HepG2 (cell line): Measurements from ENCODE around the gene FOXR1. TPM values are rescaled to one million over a fixed set of nuclear protein-coding genes. Genes with fewer than 3 reads are reported as not detected.

Source experiments
- CHD2 ChIP-seq: IDR thresholded peaks from 2 replicates; pipeline ENCODE4 v1.6.1; 2011; ENCODE audit warnings: low read depth, low read length, improper control_type of control experiment
- CTCF ChIP-seq: sonication (generic); formaldehyde crosslinking; IDR thresholded peaks from 2 replicates; pipeline ENCODE4 v1.5.0; 2020; ENCODE audit warnings: mild to moderate bottlenecking, missing genetic modification reagents, moderate library complexity
- GTF3A ChIP-seq: sonication (generic); formaldehyde crosslinking; conservative IDR thresholded peaks from 2 replicates; pipeline ENCODE4 v1.4.0; 2020; ENCODE audit warnings: mild to moderate bottlenecking, missing genetic modification reagents
- MLX ChIP-seq: IDR thresholded peaks from 2 replicates; pipeline ENCODE4 v1.6.1; 2016
- MTA3 ChIP-seq: sonication (generic); formaldehyde crosslinking; IDR thresholded peaks from 2 replicates; pipeline ENCODE4 v1.4.0; 2020; ENCODE audit warnings: missing genetic modification reagents
- NPAS2 ChIP-seq: sonication (generic); formaldehyde crosslinking; IDR thresholded peaks from 2 replicates; pipeline ENCODE4 v1.8.0; 2022; ENCODE audit warnings: mild to moderate bottlenecking, missing genetic modification reagents, borderline replicate concordance
- SNRNP70 ChIP-seq: fragments of 200-400 bp; formaldehyde crosslinking; IDR thresholded peaks from 2 replicates; pipeline ENCODE4 v1.6.1; 2017; ENCODE audit warnings: mild to moderate bottlenecking, low read depth, low read length, moderate library complexity
- U2AF2 ChIP-seq: fragments of 200-400 bp; formaldehyde crosslinking; IDR thresholded peaks from 2 replicates; pipeline ENCODE4 v1.6.1; 2017; ENCODE audit warnings: low read depth, mild to moderate bottlenecking, low read length
- YY1 ChIP-seq: IDR thresholded peaks from 2 replicates; pipeline ENCODE4 v1.6.1; 2011; ENCODE audit warnings: low read length, low read depth, moderate library complexity, mild to moderate bottlenecking; ENCODE audit not compliant: insufficient read depth, insufficient replicate concordance
- ZMAT3 ChIP-seq: sonication (generic); formaldehyde crosslinking; conservative IDR thresholded peaks from 2 replicates; pipeline ENCODE4 v1.7.0; 2021; ENCODE audit warnings: missing genetic modification reagents
- ZNF24 ChIP-seq: fragments of 450-650 bp; IDR thresholded peaks from 2 replicates; pipeline ENCODE4 v1.6.1; 2017; ENCODE audit warnings: antibody characterized with exemption, mild to moderate bottlenecking
- ZNF354B ChIP-seq: sonication (generic); formaldehyde crosslinking; IDR thresholded peaks from 2 replicates; pipeline ENCODE4 v1.8.0; 2022; ENCODE audit warnings: mild to moderate bottlenecking, missing genetic modification reagents
- ZNF432 ChIP-seq: sonication (generic); formaldehyde crosslinking; IDR thresholded peaks from 2 replicates; pipeline ENCODE4 v1.5.0; 2020; ENCODE audit warnings: missing genetic modification reagents, mild to moderate bottlenecking, borderline replicate concordance
- ZNF549 ChIP-seq: sonication (generic); formaldehyde crosslinking; IDR thresholded peaks from 2 replicates; pipeline ENCODE4 v1.5.0; 2020; ENCODE audit warnings: missing genetic modification reagents
- ZNF562 ChIP-seq: sonication (generic); formaldehyde crosslinking; IDR thresholded peaks from 2 replicates; pipeline ENCODE4 v1.8.0; 2022; ENCODE audit warnings: missing genetic modification reagents, borderline replicate concordance
- ZNF7 ChIP-seq: IDR thresholded peaks from 2 replicates; pipeline ENCODE4 v1.6.1; 2016; ENCODE audit warnings: missing biosample characterization, missing genetic modification reagents
- ZNF720 ChIP-seq: sonication (generic); formaldehyde crosslinking; IDR thresholded peaks from 2 replicates; pipeline ENCODE4 v1.4.0; 2020; ENCODE audit warnings: missing genetic modification reagents
- ZNF746 ChIP-seq: sonication (generic); formaldehyde crosslinking; IDR thresholded peaks from 2 replicates; pipeline ENCODE4 v1.8.0; 2022; ENCODE audit warnings: mild to moderate bottlenecking, missing genetic modification reagents
- ZNF749 ChIP-seq: sonication (generic); formaldehyde crosslinking; IDR thresholded peaks from 2 replicates; pipeline ENCODE4 v1.8.0; 2022; ENCODE audit warnings: mild to moderate bottlenecking, missing genetic modification reagents, moderate library complexity, borderline replicate concordance
- ZNF83 ChIP-seq: sonication (generic); formaldehyde crosslinking; IDR thresholded peaks from 2 replicates; pipeline ENCODE4 v1.4.0; 2020; ENCODE audit warnings: missing genetic modification reagents, mild to moderate bottlenecking, borderline replicate concordance
- ZSCAN31 ChIP-seq: sonication (generic); formaldehyde crosslinking; IDR thresholded peaks from 2 replicates; pipeline ENCODE4 v1.5.0; 2020; ENCODE audit warnings: low read depth, mild to moderate bottlenecking, missing genetic modification reagents
- polyA plus RNA-seq, 8 experiments: library from polyadenylated mRNA; depleted of rRNA in 3 of 8; stranded (reverse) in 7 of 8; unstranded in 1 of 8; fragments of >200 nt; fragmentation: Illumina TruSeq in 4 of 8; extraction: Trizol in 4 of 8; gene quantifications; 2 replicates each; pipeline versions ENCODE4 v1.2.1 to v1.2.3, GENCODE V29; 2011 to 2016; ENCODE audit warnings: low read depth in 4 of 8, missing spikeins in 1 of 8, mixed read lengths in 1 of 8; ENCODE audit not compliant: insufficient read depth in 1 of 8
- total RNA-seq, 5 experiments: library from RNA; depleted of rRNA; stranded (reverse); fragments of >200 nt; fragmentation: Illumina TruSeq; extraction: Trizol; gene quantifications; 2 replicates each; pipeline ENCODE4 v1.2.3, GENCODE V29; 2016; ENCODE audit warnings: low read depth in 1 of 5
- TF ChIP-seq, protein P1 (sequence below), 2 experiments: IDR thresholded peaks; 2 replicates each; pipeline ENCODE4 v1.6.1; 2011 to 2012; ENCODE audit warnings: low read length in 2 of 2, borderline replicate concordance in 1 of 2, low read depth in 1 of 2, mild to moderate bottlenecking in 1 of 2, moderate library complexity in 1 of 2
- TF ChIP-seq, protein P2 (sequence below): IDR thresholded peaks from 2 replicates; pipeline ENCODE4 v1.6.1; 2012; ENCODE audit warnings: low read depth, low read length, improper control_type of control experiment

FOXR1 gene
- total and polyA plus RNA-seq, 2 of the 13 experiments (the other 11 are each of a cell fraction or from before 2014, with no cell fraction given) = not detected

DNA sequence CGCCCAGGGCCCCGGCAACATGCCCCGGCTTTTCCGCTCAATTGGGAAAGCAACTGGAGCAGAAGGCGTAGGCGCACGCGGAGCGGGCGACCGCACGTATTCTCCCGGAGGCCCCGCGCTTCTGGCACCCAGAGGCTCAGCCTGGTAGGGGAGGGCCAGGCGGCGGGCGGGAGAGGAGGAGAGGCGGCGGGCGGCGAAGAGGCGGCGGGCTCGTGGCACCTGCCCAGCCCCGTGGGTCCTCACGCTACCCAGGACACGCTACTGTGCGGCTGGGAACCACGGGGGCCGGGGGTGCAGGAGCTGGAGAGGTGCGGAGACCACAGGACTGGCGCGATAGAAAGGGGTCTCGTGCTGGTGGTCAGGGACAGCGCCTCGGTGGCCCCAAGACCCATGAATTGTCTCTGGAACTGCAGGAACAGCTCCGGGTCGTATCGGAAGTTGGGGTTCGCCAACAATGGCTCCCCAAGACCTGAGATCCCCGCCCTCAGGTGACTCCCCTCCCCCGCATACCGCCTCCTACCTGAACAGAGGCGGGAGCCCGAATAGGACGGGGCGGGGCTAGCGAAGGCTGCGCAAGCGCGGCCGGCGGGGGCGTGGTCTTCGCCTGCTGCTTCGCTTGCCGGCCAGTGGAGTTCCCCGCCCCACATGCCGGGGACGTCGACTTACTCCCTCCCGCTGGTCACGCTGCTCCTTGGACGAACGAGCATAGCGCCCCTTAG, 58.9 kb downstream of the FOXR1 start, which contains the start of gene SLC37A4 (continued):
- TF ChIP-seq ZNF24 = no peak
- TF ChIP-seq, protein P1, sequence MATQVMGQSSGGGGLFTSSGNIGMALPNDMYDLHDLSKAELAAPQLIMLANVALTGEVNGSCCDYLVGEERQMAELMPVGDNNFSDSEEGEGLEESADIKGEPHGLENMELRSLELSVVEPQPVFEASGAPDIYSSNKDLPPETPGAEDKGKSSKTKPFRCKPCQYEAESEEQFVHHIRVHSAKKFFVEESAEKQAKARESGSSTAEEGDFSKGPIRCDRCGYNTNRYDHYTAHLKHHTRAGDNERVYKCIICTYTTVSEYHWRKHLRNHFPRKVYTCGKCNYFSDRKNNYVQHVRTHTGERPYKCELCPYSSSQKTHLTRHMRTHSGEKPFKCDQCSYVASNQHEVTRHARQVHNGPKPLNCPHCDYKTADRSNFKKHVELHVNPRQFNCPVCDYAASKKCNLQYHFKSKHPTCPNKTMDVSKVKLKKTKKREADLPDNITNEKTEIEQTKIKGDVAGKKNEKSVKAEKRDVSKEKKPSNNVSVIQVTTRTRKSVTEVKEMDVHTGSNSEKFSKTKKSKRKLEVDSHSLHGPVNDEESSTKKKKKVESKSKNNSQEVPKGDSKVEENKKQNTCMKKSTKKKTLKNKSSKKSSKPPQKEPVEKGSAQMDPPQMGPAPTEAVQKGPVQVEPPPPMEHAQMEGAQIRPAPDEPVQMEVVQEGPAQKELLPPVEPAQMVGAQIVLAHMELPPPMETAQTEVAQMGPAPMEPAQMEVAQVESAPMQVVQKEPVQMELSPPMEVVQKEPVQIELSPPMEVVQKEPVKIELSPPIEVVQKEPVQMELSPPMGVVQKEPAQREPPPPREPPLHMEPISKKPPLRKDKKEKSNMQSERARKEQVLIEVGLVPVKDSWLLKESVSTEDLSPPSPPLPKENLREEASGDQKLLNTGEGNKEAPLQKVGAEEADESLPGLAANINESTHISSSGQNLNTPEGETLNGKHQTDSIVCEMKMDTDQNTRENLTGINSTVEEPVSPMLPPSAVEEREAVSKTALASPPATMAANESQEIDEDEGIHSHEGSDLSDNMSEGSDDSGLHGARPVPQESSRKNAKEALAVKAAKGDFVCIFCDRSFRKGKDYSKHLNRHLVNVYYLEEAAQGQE (IDR thresholded peaks at IDR 0.05; ENCODE audit: borderline replicate concordance in 1 of 2, low read depth in 1 of 2, low read length in 2 of 2) = no peak
- peak; percentile 92 for TF ChIP-seq ZNF749
- TF ChIP-seq ZSCAN31 (CRISPR knock-in tag) = peak; percentile 90; the same call in 1 of the 2 replicates
- TF ChIP-seq U2AF2 = no peak
- no peak for TF ChIP-seq YY1
- TF ChIP-seq SNRNP70 = no peak
- TF ChIP-seq ZNF562 = no peak
- TF ChIP-seq ZNF7 (CRISPR knock-in tag) = no peak
- TF ChIP-seq, protein P2, sequence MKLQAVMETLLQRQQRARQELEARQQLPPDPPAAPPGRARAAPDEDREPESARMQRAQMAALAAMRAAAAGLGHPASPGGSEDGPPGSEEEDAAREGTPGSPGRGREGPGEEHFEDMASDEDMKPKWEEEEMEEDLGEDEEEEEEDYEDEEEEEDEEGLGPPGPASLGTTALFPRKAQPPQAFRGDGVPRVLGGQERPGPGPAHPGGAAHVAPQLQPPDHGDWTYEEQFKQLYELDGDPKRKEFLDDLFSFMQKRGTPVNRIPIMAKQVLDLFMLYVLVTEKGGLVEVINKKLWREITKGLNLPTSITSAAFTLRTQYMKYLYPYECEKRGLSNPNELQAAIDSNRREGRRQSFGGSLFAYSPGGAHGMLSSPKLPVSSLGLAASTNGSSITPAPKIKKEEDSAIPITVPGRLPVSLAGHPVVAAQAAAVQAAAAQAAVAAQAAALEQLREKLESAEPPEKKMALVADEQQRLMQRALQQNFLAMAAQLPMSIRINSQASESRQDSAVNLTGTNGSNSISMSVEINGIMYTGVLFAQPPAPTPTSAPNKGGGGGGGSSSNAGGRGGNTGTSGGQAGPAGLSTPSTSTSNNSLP = no peak
- no peak for TF ChIP-seq ZNF720 (CRISPR knock-in tag)
- peak; percentile 12; the same call in 1 of the 2 replicates for TF ChIP-seq ZNF746
- TF ChIP-seq CHD2 = no peak
- TF ChIP-seq ZNF83 (CRISPR knock-in tag) = 0 out of 2 replicates have a peak, but pooled peaks have one; percentile 47
- TF ChIP-seq ZNF354B (CRISPR knock-in tag) = no peak
- peak; percentile 84 for TF ChIP-seq MLX (CRISPR knock-in tag)
- no peak for TF ChIP-seq GTF3A
- TF ChIP-seq ZMAT3 (CRISPR knock-in tag) = no peak; the same call in 1 of the 2 replicates
- TF ChIP-seq NPAS2 (CRISPR knock-in tag) = no peak
- peak; percentile 97 for TF ChIP-seq CTCF
- TF ChIP-seq ZNF549 = no peak
- no peak for TF ChIP-seq ZNF432 (CRISPR knock-in tag)
- no peak for TF ChIP-seq MTA3
